HG03575 (cell line): Measurements from ENCODE around the gene SLC22A2.

Source experiments
- ATAC-seq: cut with Tn5 transposase; IDR thresholded peaks from one replicate; pipeline ENCODE4 v1.9.1; 2021; ENCODE audit not compliant: unreplicated experiment, insufficient number of reproducible peaks, low FRiP score; ENCODE audit errors: extremely low read depth

Gene SLC22A2

DNA sequence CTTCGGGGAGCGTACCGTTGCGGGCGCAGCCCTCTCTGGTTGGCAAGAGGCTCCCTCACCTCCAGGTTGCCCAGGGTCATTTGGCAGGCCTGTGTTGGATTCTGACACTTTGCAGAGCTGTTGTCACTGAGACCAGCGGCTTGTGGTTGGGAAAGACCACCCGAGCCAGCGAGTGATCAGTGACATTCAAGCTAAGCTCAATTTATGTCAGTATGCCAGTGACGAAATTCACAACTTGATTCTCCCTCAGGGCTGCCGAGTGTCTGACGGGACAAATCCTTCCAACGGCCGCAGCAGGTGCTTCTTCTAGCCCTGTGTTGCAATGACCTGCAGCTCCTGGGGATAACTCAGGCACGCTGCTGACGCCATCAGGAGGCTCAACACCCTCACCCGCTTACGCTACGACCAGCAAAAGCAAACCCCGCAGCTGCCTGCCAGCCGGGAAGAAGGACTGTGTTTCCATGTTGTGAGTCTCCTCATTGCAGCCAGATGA, 16.9 kb upstream of the SLC22A2 start:
- ATAC-seq, result no peak

DNA sequence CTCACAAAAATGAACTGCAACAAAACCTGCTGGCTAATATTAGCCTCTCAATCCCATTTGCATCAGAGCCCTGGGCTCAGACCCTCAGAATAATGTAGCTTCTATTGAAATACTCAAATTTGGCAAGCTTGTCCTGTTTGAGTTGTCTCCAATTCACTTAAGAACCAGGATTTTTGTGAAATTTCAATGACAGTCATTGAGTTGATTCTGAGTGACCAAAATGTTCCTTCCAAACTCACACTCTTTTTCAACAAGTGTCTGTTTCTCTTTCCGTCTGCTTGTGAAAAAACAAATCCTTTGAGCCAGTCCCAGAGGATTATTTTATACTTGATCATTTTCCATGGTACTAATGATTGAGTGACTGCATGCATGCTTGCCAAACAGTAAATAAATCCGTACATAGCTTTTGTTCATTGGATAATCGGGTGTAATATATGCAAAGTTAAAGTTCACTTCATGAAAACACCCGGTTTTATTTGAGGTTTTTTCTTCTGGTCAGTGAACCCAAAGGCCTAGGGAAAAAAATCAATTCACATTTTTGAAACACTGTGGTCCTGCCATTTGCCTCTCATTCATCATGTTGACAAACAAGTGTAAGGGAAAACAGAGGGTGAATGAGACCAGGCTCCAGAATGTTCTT, 16.4 kb upstream of the SLC22A2 start:
- no peak for ATAC-seq

DNA sequence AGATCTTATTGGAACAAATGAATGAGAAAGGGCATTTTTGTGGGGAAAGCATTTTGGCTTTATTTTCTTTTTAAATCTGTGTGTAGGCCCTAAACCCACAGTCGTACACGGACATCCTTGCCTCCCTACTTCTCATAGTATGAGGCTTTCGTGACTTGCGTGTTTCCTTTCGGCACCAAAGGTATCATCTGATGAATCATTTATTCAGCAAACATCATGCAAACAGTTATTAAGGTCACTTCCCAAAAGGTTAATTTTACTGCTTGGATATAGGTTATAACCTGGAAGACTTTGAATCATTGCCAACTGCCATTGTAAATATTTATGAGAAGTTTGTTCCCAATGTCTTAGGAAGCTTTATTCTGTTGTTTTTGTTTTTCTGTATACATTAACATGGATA, 15.1 kb upstream of the SLC22A2 start:
- no peak for ATAC-seq

DNA sequence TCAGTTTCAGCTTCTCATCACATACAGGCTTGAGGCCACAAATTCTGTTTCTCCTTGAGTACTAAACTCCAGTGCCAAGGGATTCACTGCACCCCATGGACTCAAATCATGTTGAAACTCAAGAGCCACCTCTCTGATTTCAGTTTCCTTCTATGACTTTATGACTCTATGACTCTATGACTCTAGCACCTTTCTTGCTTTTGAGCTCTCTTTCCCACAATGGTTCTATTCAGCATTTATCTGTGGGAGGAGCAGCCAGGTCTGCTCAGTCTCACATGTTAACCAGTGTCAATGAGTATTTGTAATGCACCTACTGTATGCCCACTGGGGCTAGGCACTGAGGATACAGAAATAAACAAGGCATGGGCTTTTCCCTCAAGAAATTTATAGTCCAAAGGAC, 14.6 kb upstream of the SLC22A2 start:
- ATAC-seq, result no peak

DNA sequence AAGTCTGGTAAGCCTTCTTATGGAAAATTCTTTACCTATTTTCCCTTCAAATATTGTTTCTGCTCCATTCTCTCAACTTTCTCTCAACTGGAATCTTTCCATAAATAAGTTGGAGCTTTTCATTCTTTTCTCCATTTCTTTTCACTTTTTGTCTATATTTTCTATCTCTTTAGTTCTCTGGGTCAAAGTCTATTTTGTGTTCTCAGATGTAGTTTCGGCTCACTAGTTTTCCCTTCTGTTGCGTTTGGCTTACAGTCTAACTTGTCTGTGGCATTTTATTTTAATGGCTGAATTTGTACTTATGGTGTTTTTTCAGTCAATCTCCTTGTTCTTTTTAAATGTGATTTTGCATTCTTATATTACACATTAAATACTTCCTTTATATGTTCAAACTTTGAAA, 14.1 kb upstream of the SLC22A2 start:
- ATAC-seq, result no peak

DNA sequence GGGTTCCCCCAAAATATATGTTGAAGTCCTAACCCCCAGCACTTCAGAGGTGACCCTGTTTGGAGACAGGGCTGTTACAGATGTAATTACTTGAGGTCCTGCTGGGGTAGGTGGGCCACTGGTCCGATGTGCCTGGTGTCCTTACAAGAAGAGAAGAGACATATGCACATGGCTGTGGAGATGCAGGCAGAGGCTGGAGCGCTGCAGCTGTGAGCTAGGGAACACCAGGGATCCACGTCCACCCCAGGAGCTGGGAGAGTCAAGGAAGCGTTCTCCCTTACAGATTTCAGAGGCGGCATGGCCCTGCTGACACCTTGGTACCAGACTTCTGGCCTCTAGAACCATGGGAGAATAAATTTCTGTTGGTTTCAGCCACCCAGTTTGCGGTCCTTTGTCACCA, 11.7 kb upstream of the SLC22A2 start:
- ATAC-seq, result no peak

DNA sequence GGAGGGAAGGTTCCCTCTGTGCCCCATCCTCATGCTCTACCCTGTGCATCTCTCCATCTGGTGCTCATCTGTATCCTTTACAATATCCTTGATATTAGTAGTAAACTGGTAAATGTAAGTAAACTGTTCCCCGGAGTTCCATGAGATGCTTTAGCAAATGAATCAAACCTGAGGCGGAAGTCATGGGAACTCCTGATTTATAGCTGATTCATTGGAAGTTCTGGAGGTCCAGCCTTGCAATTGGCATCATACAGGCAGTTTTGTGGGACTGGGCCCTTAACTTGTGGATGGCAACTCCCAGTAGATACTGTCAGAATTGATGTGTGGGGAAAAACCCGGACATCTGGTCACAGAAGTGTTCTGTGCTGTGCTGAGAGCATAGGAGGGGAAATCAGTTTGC, 11.2 kb upstream of the SLC22A2 start:
- no peak for ATAC-seq

DNA sequence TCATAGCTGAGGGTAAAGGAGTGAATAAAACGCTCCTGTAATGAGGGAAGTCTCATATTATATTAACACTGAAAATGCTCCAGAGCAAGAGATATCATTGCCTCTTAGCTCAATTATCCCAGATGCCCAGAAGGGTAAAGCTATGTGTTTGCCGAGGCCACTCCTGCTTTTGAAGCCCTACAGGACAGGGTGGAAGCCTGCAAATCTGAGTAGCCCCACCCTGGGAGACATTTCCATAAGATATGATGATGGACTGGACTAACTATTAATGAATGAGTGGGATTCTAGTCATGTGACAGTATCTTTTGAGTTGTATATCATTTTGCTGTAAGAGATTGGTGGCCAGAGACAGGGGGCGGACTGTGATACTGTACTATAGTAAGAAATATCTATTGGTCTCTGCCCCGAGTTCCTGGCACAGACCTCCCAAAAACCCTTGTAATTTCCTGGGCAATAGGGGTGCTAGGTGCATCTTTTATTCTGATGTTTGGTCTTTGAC, 10.5 kb upstream of the SLC22A2 start:
- no peak for ATAC-seq

DNA sequence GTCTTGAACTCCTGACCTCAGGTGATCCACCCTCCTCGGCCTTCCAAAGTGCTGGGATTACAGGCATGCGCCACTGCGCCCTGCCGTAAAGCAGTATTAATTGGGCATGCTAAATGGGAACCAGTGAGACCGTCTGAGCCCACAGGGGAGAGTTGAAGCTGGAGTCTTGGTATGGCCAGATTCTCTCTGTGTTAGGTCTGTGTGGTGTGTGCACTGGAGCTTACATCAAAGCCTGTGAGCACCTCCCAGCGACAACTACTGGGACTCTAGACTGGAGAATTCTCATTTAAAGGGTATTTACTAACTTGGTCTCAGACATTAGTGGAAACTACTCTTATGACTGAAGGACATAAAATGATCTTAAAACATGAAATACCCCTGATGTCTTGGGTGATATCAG, 8.5 kb upstream of the SLC22A2 start:
- ATAC-seq, result no peak

DNA sequence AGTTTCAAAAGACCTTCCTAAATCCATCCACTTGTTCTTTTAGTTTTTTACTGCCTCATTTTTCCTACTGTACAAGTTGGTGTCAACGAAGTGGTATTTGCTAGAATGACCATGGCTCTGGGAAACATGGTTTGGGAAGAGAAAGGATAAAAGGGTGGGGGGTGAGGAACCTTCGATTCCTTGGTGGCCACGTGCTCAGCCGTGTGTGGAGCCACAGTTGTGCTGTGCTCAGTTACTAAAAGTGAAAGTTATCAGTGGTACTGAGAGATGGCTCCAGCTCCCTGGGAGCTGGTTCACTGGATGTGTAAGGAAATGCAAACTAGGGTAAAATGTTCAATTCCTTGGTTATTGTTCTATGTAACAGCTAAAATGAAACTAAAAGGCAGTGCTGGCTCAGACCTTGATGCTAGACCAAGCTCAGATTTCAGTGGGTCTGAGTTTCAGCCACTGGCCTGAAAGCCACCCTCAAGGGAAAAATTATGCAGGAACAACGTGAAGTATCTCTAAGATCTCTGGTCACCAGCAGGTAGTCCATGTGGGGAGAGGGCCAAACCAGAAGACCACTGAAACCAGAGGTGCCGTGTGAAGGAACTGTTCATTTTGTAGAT, 7.4 kb upstream of the SLC22A2 start:
- ATAC-seq, result no peak

DNA sequence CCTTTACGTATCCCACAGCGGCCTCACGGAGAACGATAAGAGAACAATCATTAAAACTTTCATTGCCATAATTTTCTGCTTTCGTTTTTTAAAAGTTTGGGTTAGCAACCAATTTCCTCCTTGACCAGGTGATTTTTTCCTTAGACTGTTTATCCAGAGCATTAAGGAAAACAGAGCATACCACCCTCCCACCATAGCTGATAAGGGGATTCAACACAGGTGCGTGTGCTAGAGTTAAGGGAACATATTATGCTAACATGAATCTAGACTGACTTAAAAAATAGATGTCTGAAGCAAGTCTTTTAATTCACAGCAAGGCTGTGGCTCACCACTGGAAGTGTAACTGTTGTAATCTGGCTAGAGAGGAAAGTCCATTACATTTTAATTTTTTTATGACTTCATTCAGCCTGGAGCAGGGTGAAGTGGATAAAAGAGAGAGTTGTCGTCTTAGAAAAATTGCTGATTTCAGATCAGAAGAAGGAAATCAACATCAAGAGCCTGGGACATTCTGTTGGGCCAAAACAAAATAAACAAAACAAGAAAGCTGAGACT, 5.5 kb upstream of the SLC22A2 start:
- ATAC-seq, result no peak

DNA sequence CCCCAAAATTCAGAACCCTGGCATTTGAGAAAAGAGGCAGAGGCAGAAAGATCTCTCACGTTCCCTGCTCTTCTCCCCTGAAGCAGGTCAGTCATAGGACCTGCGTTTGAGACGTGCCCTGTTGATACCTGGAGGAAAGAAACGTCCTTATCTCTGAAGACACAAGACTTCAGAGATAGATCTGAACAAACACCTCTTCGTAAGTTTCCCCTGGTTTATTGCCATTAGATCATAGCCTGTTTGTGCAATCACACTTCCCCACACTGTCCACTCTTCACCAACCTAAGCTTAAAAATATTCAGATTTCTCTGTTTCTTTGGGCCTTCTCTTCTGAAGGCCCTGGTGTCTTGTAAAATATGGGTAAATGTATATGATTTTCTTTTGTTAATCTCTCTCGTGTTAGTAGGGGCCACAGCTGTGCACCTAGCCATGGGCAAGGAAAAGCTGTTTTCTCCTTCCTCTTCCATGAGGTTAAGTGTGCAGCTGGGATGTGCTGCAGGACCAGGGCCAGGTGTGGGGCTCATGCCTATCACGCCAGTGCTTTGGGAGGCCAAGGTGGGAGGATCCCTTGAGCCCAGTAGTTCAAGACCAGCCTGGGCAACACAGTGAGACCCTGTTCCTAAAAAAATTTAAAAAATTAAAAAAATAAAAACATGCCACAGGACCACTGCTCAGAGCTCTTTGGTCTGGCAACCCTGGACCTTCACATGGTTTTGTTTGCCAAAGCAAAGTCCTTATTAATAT, 4.7 kb upstream of the SLC22A2 start:
- ATAC-seq, result no peak

DNA sequence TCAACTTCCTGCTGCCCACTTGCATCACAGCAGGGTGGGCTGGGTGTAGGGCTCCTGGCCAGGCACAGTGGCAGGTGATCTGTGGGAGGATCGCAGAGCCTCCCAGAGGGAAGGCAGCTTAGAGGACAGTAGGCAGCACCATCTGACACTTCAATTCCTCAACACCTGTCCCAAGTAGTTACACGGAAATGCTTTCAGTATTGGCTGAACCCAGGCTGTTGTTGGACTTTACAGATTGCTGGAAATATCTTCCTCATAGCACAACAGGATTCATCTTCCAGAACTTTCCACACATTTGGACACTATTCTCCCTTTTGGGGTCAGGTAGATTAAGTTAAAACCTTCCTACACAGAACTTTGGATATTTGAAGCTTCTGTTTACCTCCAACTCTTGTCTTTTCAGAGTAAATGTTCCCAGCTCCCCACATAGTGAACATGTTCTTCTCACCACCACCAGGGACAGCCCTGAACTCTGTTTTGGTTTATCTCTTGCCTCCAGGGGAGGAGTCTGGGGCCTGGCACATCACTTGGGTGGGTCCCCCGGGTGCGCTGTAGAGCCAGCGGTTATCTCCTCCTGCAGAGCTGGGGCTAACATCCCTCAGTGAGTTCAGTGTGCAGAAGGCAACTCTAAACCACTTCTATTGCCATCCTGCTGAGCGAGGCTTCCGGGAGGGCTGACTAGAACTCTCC, 3.5 kb upstream of the SLC22A2 start:
- no peak for ATAC-seq

DNA sequence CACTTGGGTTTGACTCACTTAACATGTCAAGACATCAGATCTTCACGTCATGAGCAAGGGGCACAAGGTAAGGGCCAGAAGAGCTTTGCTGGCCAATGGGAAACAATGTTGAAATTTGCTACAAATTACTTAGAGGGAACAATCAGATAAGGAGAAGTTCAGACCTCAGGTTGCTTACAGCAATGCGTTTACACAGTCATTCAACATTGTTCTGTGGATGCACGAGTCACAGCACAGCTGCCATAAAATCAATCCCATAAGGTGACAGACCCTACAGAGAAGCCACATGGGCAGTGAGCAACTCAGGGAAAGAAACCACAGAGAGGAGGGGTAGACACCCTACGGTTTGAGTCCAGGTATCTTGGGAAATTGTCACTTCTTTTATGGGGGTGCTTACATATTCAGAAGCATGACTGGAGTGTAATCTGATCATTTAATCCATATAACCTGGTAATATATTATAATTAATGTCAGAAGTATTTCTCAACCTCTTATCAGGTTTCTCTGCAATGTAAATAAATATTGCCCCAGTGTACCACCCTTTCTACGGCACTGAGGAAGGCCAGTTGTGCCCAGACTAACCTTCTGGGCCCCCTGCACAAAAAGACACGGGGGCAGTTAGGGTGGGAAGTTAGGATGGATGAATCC, 2.3 kb upstream of the SLC22A2 start:
- ATAC-seq, result no peak

DNA sequence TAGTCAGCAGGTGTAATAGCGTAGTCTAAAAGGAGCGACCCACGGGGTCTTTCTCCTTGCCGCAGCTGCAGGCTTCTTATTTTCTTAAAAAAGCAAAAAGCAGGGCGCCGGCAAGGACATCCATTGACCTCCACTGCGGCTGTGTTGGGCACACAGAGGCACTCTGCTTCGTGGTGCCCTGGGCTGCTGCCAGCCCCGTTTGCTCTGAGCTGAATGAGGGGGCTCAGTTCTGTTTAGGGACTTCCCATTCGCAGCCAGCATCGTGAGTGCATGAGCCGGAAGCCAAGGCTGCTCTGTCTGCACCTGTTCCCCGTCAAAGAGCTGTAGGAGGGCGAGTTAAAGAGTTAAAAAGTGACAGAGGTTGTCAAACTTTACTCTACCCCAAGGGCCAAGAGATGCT, 1.7 kb upstream of the SLC22A2 start:
- ATAC-seq, result no peak

DNA sequence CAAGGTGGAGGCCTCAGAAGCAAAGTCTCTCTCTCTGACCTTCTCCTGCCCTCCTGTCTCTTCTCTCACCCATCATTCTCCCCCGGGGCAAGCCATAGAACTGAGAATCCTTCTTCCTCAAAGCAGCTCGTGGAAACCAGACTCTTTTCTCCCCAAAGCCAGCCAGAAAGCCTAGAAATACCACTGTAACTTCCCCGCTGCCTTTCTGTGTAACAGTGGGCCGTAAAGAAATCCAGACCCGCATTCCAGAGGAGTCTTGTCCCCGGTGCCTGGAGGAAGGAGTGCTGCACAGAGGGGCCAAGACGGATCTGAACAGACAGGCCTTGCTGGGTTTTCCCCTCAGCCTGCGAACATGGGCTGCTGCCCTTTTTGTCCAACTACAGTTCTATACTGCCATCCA, 977 bp upstream of the SLC22A2 start:
- no peak for ATAC-seq

DNA sequence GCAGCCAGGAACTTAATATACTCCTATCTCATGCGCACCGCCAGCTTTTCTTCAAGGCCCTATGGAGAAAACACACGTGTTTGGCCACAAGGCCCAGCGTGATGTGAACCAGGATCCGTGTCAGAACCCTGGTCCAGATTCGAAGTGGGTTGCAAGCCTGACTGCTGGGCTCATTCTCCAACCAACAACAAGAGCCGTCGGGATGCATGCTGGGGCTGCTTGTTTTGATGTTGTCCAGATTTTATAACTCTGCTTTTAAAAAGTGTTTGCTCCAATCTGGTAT, 463 bp upstream of the SLC22A2 start:
- ATAC-seq, result no peak

DNA sequence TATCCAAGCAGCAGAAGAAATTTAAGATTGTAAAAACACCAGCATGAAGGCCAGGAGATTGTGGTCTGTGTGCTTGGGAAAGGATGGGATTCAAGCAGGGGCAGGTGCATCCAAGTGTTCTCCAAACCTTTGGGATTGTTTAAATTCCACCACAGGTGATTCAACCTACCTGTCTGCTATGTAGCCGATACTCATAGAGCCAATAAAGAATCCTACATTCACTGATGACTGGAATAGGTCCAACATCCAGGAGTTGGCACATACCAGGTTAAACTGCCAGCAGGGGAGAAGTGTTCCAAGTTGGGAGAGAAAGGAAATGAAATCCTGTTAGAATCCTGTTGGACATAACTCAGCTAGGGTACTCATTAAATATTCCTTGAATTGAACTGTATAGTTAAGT, 2.2 kb downstream of the SLC22A2 start:
- no peak for ATAC-seq
